ENCODE data around the gene ADAMTS17.

- TF ChIP-seq CTCF (IDR thresholded peaks at IDR 0.05) (no peak), POLR2AphosphoS5 (IDR thresholded peaks at IDR 0.05) (no peak), POLR2A (IDR thresholded peaks at IDR 0.05) (no peak)
Observed at GRCh38 chr15:100328796-100329195, 13.0 kb downstream of the ADAMTS17 start.
